Left forelimb (tissue), 1 donor: ENCODE results near the gene RTP3.
"Not testable (repeated sequence)": the region's sequence is repeated elsewhere in the genome, so short reads cannot be mapped to it uniquely, and the experiment has no call there.

Experiments
- DNase-seq: peaks from one replicate; pipeline ENCODE4 v3.0.0-alpha.2; 2018; ENCODE audit warnings: low spot score

Gene RTP3

GRCh38 chr3:46491089-46492070 lies 6.4 kb upstream of the RTP3 start:
- no peak for DNase-seq

- no peak for DNase-seq
Observed at GRCh38 chr3:46492890-46493547, 4.8 kb upstream of the RTP3 start.

GRCh38 chr3:46494491-46494890 lies 3.3 kb upstream of the RTP3 start:
- not testable (repeated sequence) for DNase-seq

GRCh38 chr3:46495901-46496456 lies 1.8 kb upstream of the RTP3 start:
- DNase-seq, result no peak

GRCh38 chr3:46496746-46497555 lies 825 bp upstream of the RTP3 start:
- DNase-seq, result no peak

GRCh38 chr3:46498916-46499519 lies 1.2 kb downstream of the RTP3 start:
- no peak for DNase-seq

- no peak for DNase-seq
Observed at GRCh38 chr3:46500656-46501635, 3.2 kb downstream of the RTP3 start.

GRCh38 chr3:46501702-46502101 lies 3.9 kb downstream of the RTP3 start:
- no peak for DNase-seq

GRCh38 chr3:46503200-46503874 lies 5.6 kb downstream of the RTP3 start:
- DNase-seq, result no peak

GRCh38 chr3:46504789-46505188 lies 7.0 kb downstream of the RTP3 start:
- DNase-seq, result no peak

GRCh38 chr3:46505953-46506352 lies 8.2 kb downstream of the RTP3 start:
- DNase-seq, result no peak

GRCh38 chr3:46506526-46506925 lies 8.8 kb downstream of the RTP3 start:
- DNase-seq, result no peak

- DNase-seq, result no peak
Observed at GRCh38 chr3:46508850-46509591, 11.2 kb downstream of the RTP3 start.

- DNase-seq, result no peak
Observed at GRCh38 chr3:46509661-46510187, 11.9 kb downstream of the RTP3 start.

- DNase-seq, result no peak
Observed at GRCh38 chr3:46512191-46512749, 14.5 kb downstream of the RTP3 start.

- DNase-seq, result no peak
Observed at GRCh38 chr3:46516521-46516920, 18.7 kb downstream of the RTP3 start.

GRCh38 chr3:46517016-46517783 lies 19.4 kb downstream of the RTP3 start:
- no peak for DNase-seq

GRCh38 chr3:46517784-46518181 lies 20.0 kb downstream of the RTP3 start:
- no peak for DNase-seq
